T-helper 2 cell (primary cell): ENCODE results near the gene ZNG1B.
"Not testable (repeated sequence)": the region's sequence is repeated elsewhere in the genome, so short reads cannot be mapped to it uniquely, and the experiment has no call there.

ENCODE experiments used
- DNase-seq, 5 experiments: peaks; one replicate each; pipeline versions ENCODE4 v3.0.0 to v3.0.0-alpha.2; 2012 to 2022
- total RNA-seq, 2 donors: gene quantifications; one replicate each; lab custom pipeline; 2026; lab: John Stamatoyannopoulos, UW

The ZNG1B gene
- 15.9 to 20.9 reads per million in 2 donors for total RNA-seq

DNA sequence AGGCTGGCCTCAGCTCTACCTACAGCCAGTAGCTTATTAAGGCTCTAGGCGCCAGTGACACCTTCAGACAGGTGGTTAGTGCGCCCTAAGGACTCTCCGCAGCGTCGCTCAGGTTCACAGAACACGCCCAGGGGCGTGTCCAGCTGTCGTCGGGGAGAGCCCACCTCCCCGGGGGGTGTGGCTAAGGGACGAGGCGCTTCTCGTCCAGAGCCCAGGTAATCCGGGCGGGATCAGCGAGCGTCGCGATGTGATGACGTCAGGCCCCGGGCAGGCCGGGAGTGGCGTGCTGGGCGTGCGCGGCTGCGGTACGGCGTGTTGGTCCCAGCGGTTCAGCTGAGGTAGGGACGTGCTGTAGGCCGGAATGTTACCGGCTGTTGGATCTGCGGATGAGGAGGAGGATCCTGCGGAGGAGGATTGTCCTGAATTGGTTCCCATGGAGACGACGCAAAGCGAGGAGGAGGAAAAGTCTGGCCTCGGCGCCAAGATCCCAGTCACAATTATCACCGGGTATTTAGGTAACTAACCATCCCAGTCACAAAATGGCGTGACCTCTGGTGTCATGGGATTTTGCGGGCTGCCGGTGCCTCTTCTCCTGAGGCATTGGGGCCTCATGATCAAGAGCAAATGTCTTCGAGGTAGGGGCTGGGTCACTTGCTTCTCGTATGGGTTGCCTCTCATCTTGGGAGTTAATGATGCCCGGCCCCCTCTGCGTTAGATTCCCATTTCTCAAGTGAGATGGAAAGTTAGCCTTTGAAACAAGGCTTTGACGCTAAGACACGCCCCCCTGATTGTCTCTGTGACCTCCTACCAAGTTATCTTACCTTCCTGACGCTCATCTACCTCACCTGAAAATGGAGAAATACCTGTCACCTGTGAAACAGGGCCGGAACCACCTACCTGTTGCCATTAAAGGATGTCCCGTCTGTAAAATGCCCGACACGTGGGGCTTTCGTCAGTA, at the start of gene ZNG1B:
ZNG1B (plus strand) TSS at position 184 of the 958 bp plus-strand sequence; CDS start at position 362, 178 bp downstream.
- peak; percentile 6 to 86 (median 63) for DNase-seq

- peak in 4 of 5 experiments; percentile 19 to 82 (median 58) for DNase-seq
These were observed 47.2 kb upstream of the ZNG1B start for GRCh38 chr2:113390124-113390849.

GRCh38 chr2:113391073-113391472, 46.4 kb upstream of the ZNG1B start:
- no peak for DNase-seq

DNA sequence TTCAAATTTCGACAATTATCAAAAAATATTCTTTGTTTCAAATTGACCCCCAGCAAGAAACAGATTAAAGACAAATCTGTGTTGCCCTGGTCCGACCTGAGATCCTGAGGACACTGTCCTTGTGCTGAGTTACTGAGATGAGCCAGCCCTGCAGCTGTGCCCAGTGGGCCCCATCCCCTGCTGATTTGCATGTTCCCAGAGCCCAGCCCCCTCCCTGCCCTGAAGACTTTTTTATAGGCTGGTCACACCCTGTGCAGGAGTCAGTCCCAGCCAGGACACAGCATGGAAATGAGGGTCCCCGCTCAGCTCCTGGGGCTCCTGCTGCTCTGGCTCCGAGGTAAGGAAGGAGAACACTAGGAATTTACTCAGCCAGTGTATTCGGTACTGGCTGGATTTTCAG, 31.4 kb upstream of the ZNG1B start:
- no peak for DNase-seq

DNA sequence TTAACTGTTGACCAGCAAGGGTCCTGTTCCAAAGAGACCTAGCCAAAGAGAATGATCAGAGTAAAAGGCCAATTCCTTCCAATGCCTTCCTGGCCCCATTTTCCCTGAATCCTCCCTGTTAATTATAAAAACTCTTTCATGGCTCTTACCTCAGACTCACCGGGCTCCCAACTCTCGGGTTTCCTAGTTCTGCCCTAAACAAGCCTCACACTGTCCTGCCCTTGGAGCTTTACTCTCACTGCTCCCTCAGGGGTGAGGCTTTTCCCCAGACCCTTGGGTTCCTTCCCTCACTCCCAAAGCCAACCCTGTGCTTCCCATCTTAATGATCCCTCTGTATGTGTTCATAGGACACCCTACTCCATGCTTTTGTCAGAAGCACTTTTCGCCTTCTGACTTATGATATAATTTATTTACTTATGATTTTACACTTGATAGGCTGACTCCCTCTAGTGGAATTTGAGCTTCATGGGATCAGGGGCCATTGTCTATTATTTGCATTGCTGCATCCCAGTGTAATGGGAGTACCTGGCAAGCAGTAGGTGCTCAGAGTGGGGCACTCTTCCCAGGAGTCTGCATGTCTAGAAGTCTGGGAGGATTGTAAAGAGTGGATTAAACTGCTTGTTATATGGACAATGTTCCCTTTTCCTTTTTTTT, 29.9 kb upstream of the ZNG1B start:
- DNase-seq: no peak

GRCh38 chr2:113411725-113412352, 25.7 kb upstream of the ZNG1B start:
- DNase-seq: not testable (repeated sequence)

DNA sequence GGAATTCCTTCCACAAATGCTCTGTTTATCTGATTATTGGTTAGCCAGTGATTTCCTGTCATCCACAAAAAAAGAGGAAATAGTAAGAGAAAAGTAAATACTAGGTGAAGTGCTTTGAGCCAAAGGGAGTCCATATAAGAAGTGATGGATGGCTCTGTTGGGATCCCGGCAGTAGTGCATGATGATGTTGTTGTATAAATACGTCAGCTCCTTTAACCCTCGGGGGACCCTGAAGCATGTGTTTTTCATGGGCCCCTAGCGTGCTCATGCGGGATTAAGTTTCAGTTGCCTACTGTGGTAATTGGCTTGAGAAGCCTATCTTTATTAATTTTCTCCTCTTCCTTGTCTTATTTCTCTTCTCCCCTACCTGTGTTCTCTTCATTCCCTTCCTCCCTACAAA, 24.7 kb upstream of the ZNG1B start:
- not testable (repeated sequence) for DNase-seq

- peak in 1 of 5 experiments; percentile 61 for DNase-seq
These were observed 5.7 kb upstream of the ZNG1B start for GRCh38 chr2:113431773-113432172.

- not testable (repeated sequence) for DNase-seq
These were observed 4.0 kb upstream of the ZNG1B start for GRCh38 chr2:113433468-113433867.

GRCh38 chr2:113465770-113466169, 28.3 kb downstream of the ZNG1B start:
- not testable (repeated sequence) for DNase-seq

- not testable (repeated sequence) for DNase-seq
These were observed 39.3 kb downstream of the ZNG1B start for GRCh38 chr2:113476688-113477368.

DNA sequence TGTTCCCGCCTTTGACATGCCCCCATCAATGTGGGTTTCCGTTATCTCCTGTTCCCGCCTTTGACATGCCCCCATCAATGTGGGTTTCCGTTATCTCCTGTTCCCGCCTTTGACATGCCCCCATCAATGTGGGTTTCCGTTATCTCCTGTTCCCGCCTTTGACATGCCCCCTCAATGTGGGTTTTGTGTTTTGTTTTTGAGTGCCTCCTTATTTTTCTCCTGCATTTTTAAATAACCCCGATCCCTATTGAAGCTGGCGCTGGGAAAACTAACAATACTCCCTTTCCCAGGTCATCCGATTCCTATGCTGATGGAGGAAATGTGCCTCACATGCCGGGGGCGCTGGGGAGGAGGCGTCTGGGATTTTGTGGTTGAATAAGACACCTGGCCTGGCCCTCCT, 59.0 kb downstream of the ZNG1B start:
- not testable (repeated sequence) for DNase-seq

DNA sequence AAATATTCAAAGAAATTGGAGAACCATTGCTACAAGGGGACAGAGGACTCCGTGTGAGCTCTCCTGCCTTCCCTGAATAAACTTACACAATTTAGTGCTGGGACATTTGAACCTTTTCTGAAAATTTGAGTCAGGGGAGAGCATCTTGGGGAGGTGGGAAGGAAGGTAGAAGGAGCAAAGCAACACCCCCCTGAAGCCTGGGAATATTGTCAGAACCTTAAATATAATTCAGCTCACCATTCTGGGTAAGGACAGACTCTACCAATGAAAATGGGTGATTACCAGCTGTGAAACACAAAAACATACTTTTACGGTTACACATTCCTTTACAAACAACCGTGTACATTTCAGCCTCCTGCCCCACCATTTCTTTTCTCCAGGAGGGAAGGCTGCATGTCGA, 60.9 kb downstream of the ZNG1B start, which contains the start of gene FOXD4L1:
FOXD4L1 (plus strand) TSS at position 301 of the 400 bp plus-strand sequence. CDS start 592 bp downstream, outside the sequence.
- not testable (repeated sequence) for DNase-seq

GRCh38 chr2:113499019-113499885, 61.8 kb downstream of the ZNG1B start:
- not testable (repeated sequence) for DNase-seq

GRCh38 chr2:113499886-113500722, 62.6 kb downstream of the ZNG1B start:
- not testable (repeated sequence) for DNase-seq

DNA sequence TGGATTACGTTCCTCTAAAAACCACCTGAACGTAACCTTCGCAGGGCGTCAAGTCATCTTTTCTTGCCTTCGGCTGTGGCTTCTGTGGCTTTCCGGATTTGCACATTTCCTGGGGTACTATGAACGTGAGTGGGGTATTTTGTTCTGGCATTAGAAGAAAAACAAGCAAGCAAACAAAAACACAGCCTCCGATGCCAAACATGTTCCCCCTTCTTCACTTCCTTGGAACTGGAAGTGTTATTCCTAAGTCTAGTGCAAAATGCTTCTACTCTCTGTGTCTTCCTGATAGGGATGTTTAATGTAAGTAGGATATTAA, 63.2 kb downstream of the ZNG1B start:
- peak in 2 of 5 experiments; percentile 22 to 67 for DNase-seq

DNA sequence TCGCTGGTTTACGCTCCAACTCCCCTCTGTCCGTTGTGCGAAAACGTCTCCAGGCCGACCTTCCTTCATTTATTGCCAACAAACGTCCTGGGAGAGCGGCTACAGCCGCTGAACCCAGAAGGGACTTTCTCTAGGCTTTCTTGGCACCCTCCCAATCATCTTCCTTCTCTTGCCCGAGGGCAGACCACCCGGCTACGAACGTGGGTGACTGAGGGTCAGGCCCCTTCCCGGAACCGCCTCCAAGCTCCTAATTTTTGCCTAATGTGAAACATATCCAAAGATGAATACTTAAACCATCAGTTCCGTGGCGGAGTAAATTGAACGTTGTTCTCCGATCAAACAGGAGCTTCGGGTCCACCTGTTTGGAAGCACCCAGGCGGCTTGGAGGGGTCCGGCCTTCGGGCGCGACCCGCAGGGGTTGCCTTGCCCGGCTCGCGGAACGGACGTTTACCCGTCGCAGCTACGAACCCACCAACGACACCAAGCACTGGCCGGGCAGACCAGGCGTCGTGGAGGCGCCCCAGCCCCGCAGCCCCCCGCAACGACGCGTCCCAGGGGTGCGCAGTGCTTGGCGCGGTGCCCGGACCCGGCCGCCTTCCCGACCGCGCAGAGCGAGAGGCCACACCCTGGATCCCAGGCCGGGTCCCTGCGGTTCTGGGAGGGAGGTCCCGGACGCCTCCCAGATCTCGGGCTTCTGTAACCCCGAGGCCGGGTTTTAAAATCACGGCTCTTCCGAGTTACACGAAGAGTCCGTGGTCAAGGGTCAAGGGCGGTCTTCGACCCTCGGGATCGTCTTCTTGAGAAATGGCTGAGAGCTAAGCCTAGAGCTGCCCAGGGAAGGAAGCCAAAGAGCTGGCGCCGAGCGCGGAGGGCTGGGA, 65.0 kb downstream of the ZNG1B start:
- DNase-seq: not testable (repeated sequence)
